WTC11 (cell line): Measurements from ENCODE around the gene CASP3.

Source experiments
- CTCF ChIP-seq: fragments of 200-600 bp; IDR thresholded peaks from 2 replicates; pipeline ENCODE4 v1.8.0; 2022; ENCODE audit warnings: antibody characterized with exemption
- MAX ChIP-seq: sonication (generic); formaldehyde crosslinking; IDR thresholded peaks from 2 replicates; pipeline ENCODE4 v1.8.0; 2022; ENCODE audit warnings: mild to moderate bottlenecking, missing genetic modification reagents
- NFYB ChIP-seq: sonication (generic); formaldehyde crosslinking; conservative IDR thresholded peaks from 2 replicates; pipeline ENCODE4 v1.8.0; 2022; ENCODE audit warnings: low read depth, missing genetic modification reagents
- SP1 ChIP-seq: sonication (generic); formaldehyde crosslinking; conservative IDR thresholded peaks from 2 replicates; pipeline ENCODE4 v1.8.1; 2022; ENCODE audit warnings: missing genetic modification reagents
- TP53 ChIP-seq: sonication (generic); formaldehyde crosslinking; IDR thresholded peaks from 2 replicates; pipeline ENCODE4 v1.8.1; 2023; ENCODE audit warnings: mild to moderate bottlenecking, missing genetic modification reagents
- ZNF232 ChIP-seq: sonication (generic); formaldehyde crosslinking; IDR thresholded peaks from 2 replicates; pipeline ENCODE4 v1.8.0; 2022; ENCODE audit warnings: mild to moderate bottlenecking, missing genetic modification reagents

- TF ChIP-seq CTCF (no peak), ZNF232 (no peak), NFYB (CRISPR knock-in tag) (no peak), MAX (CRISPR knock-in tag) (no peak), SP1 (CRISPR knock-in tag) (no peak), TP53 (CRISPR knock-in tag) (no peak)
Observed at GRCh38 chr4:184595430-184595829, 53.8 kb downstream of the CASP3 start.
